ENCODE results near the gene RYR3. TPM values are rescaled to one million over a fixed set of nuclear protein-coding genes. Genes with fewer than 3 reads are reported as not detected.

Gene RYR3
- total and polyA plus RNA-seq, 4 donors, result 0.88 to 23.1 (median 13.8) TPM

GRCh38 chr15:33639051-33639450, 328.3 kb downstream of the RYR3 start:
- no peaks in the 10 kb centered on the region for H3K4me1 ChIP-seq (ENCODE audit: control insufficient read depth in 1 of 2, insufficient read depth in 2 of 2, low read length in 2 of 2)
- H3K9me3 ChIP-seq (ENCODE audit: control insufficient read depth, low read length), result no peaks in the 10 kb centered on the region
- ATAC-seq (ENCODE audit: low FRiP score), result no peak
- peaks cover 0 to 8% of the 10 kb centered on the region in 2 donors for H3K36me3 ChIP-seq (ENCODE audit: control insufficient read depth in 1 of 2, insufficient read depth in 2 of 2, low read length in 1 of 2)
- DNase-seq, result no peak
- 89 to 92% methylated on average over 4 of the region's 4 CpGs for WGBS, 2 donors
- H3K27me3 ChIP-seq (ENCODE audit: control insufficient read depth in 1 of 2, insufficient read depth in 2 of 2, low read length in 1 of 2), result no peaks in the 10 kb centered on the region
- H3K27ac ChIP-seq (ENCODE audit: low read depth in 1 of 2, low read length in 2 of 2), result no peak overlapping the region
- intact Hi-C loops (cut with DNase I), result loop anchor here in 1 of 2 donors (10.0 kb wide), 1 partner anchor 254 kb away; no protein-coding TSS in a partner anchor
- no peak overlapping the region for H3K4me3 ChIP-seq (ENCODE audit: low read length in 2 of 2)

- Histone ChIP-seq H3K27me3 (ENCODE audit: control insufficient read depth in 1 of 2, insufficient read depth in 2 of 2, low read length in 1 of 2) (no peaks in the 10 kb centered on the region), H3K4me1 (ENCODE audit: control insufficient read depth in 1 of 2, insufficient read depth in 2 of 2, low read length in 2 of 2) (no peaks in the 10 kb centered on the region), H3K4me3 (ENCODE audit: low read length in 2 of 2) (no peak overlapping the region), H3K9me3 (ENCODE audit: control insufficient read depth, low read length) (no peaks in the 10 kb centered on the region), H3K36me3 (ENCODE audit: control insufficient read depth in 1 of 2, insufficient read depth in 2 of 2, low read length in 1 of 2) (peaks cover 0 to 6% of the 10 kb centered on the region in 2 donors), H3K27ac (ENCODE audit: low read depth in 1 of 2, low read length in 2 of 2) (no peak overlapping the region)
- DNase-seq (no peak), ATAC-seq (ENCODE audit: low FRiP score) (no peak)
- WGBS, 2 donors, result 78 to 88% methylated on average over 4 of the region's 4 CpGs
- intact Hi-C loops (cut with DNase I), result loop anchor here in 1 of 2 donors (10.0 kb wide), 1 partner anchor 255 kb away; no protein-coding TSS in a partner anchor
Measured at GRCh38 chr15:33639456-33639855, 328.7 kb downstream of the RYR3 start.

- 40 to 50% methylated on average over 6 of the region's 6 CpGs for WGBS, 2 donors
- H3K27ac ChIP-seq (ENCODE audit: low read depth in 1 of 2, low read length in 2 of 2), result no peak overlapping the region
- no peaks in the 10 kb centered on the region for H3K27me3 ChIP-seq (ENCODE audit: control insufficient read depth in 1 of 2, insufficient read depth in 2 of 2, low read length in 1 of 2)
- ATAC-seq (ENCODE audit: low FRiP score) (no peak), DNase-seq (no peak)
- H3K4me3 ChIP-seq (ENCODE audit: low read length in 2 of 2), result no peak overlapping the region
- H3K36me3 ChIP-seq (ENCODE audit: control insufficient read depth in 1 of 2, insufficient read depth in 2 of 2, low read length in 1 of 2), result peaks cover 0 to 4% of the 10 kb centered on the region in 2 donors
- intact Hi-C loops (cut with DNase I), result loop anchor here in 1 of 2 donors (10.0 kb wide), 1 partner anchor 255 kb away; no protein-coding TSS in a partner anchor
- no peaks in the 10 kb centered on the region for H3K4me1 ChIP-seq (ENCODE audit: control insufficient read depth in 1 of 2, insufficient read depth in 2 of 2, low read length in 2 of 2)
- no peaks in the 10 kb centered on the region for H3K9me3 ChIP-seq (ENCODE audit: control insufficient read depth, low read length)
Measured at GRCh38 chr15:33639978-33640377, 329.2 kb downstream of the RYR3 start.

GRCh38 chr15:33641069-33641468, 330.3 kb downstream of the RYR3 start:
- Histone ChIP-seq H3K4me1 (ENCODE audit: control insufficient read depth in 1 of 2, insufficient read depth in 2 of 2, low read length in 2 of 2) (no peaks in the 10 kb centered on the region), H3K27ac (ENCODE audit: low read depth in 1 of 2, low read length in 2 of 2) (no peak overlapping the region), H3K27me3 (ENCODE audit: control insufficient read depth in 1 of 2, insufficient read depth in 2 of 2, low read length in 1 of 2) (no peaks in the 10 kb centered on the region), H3K36me3 (ENCODE audit: control insufficient read depth in 1 of 2, insufficient read depth in 2 of 2, low read length in 1 of 2) (peaks cover 0 to 2% of the 10 kb centered on the region in 2 donors), H3K9me3 (ENCODE audit: control insufficient read depth, low read length) (no peaks in the 10 kb centered on the region), H3K4me3 (ENCODE audit: low read length in 2 of 2) (no peak overlapping the region)
- 81 to 83% methylated on average over 4 of the region's 4 CpGs for WGBS, 2 donors
- intact Hi-C loops (cut with DNase I), result no loop called here
- ATAC-seq (ENCODE audit: low FRiP score), result no peak
- no peak for DNase-seq

- Histone ChIP-seq H3K27me3 (ENCODE audit: control insufficient read depth in 1 of 2, insufficient read depth in 2 of 2, low read length in 1 of 2) (no peaks in the 10 kb centered on the region), H3K9me3 (ENCODE audit: control insufficient read depth, low read length) (no peaks in the 10 kb centered on the region), H3K27ac (ENCODE audit: low read depth in 1 of 2, low read length in 2 of 2) (no peak overlapping the region), H3K4me3 (ENCODE audit: low read length in 2 of 2) (no peak overlapping the region), H3K4me1 (ENCODE audit: control insufficient read depth in 1 of 2, insufficient read depth in 2 of 2, low read length in 2 of 2) (no peaks in the 10 kb centered on the region), H3K36me3 (ENCODE audit: control insufficient read depth in 1 of 2, insufficient read depth in 2 of 2, low read length in 1 of 2) (peaks cover 0 to 2% of the 10 kb centered on the region in 2 donors)
- intact Hi-C loops (cut with DNase I), result no loop called here
- ATAC-seq (ENCODE audit: low FRiP score) (no peak), DNase-seq (no peak)
- 84 to 90% methylated on average over 9 of the region's 9 CpGs for WGBS, 2 donors
Measured at GRCh38 chr15:33644304-33644703, 333.5 kb downstream of the RYR3 start.

GRCh38 chr15:33646744-33647143, 336.0 kb downstream of the RYR3 start:
- intact Hi-C loops (cut with DNase I), result no loop called here
- H3K27me3 ChIP-seq (ENCODE audit: control insufficient read depth in 1 of 2, insufficient read depth in 2 of 2, low read length in 1 of 2), result no peaks in the 10 kb centered on the region
- ATAC-seq (ENCODE audit: low FRiP score) (no peak), DNase-seq (no peak)
- H3K4me3 ChIP-seq (ENCODE audit: low read length in 2 of 2), result no peak overlapping the region
- no peaks in the 10 kb centered on the region for H3K4me1 ChIP-seq (ENCODE audit: control insufficient read depth in 1 of 2, insufficient read depth in 2 of 2, low read length in 2 of 2)
- H3K9me3 ChIP-seq (ENCODE audit: control insufficient read depth, low read length), result no peaks in the 10 kb centered on the region
- 43 to 66% methylated on average over 1 of the region's 1 CpG for WGBS, 2 donors
- H3K27ac ChIP-seq (ENCODE audit: low read depth in 1 of 2, low read length in 2 of 2), result no peak overlapping the region
- peaks cover 0 to 2% of the 10 kb centered on the region in 2 donors for H3K36me3 ChIP-seq (ENCODE audit: control insufficient read depth in 1 of 2, insufficient read depth in 2 of 2, low read length in 1 of 2)

- ATAC-seq (ENCODE audit: low FRiP score) (no peak), DNase-seq (no peak)
- Histone ChIP-seq H3K27me3 (ENCODE audit: control insufficient read depth in 1 of 2, insufficient read depth in 2 of 2, low read length in 1 of 2) (no peaks in the 10 kb centered on the region), H3K4me3 (ENCODE audit: low read length in 2 of 2) (no peak overlapping the region), H3K36me3 (ENCODE audit: control insufficient read depth in 1 of 2, insufficient read depth in 2 of 2, low read length in 1 of 2) (peaks cover 0 to 2% of the 10 kb centered on the region in 2 donors), H3K9me3 (ENCODE audit: control insufficient read depth, low read length) (no peaks in the 10 kb centered on the region), H3K27ac (ENCODE audit: low read depth in 1 of 2, low read length in 2 of 2) (no peak overlapping the region), H3K4me1 (ENCODE audit: control insufficient read depth in 1 of 2, insufficient read depth in 2 of 2, low read length in 2 of 2) (no peaks in the 10 kb centered on the region)
- intact Hi-C loops (cut with DNase I), result no loop called here
- WGBS, 2 donors, result 86% methylated on average over 9 of the region's 9 CpGs
Measured at GRCh38 chr15:33649217-33649933, 338.6 kb downstream of the RYR3 start.

GRCh38 chr15:33654860-33655259, 344.1 kb downstream of the RYR3 start:
- WGBS, 2 donors, result 65% methylated on average over 3 of the region's 3 CpGs
- no peak for DNase-seq
- no peak for ATAC-seq (ENCODE audit: low FRiP score)

GRCh38 chr15:33655488-33655887, 344.7 kb downstream of the RYR3 start:
- Histone ChIP-seq H3K27ac (ENCODE audit: low read depth in 1 of 2, low read length in 2 of 2) (no peak overlapping the region), H3K4me1 (ENCODE audit: control insufficient read depth in 1 of 2, insufficient read depth in 2 of 2, low read length in 2 of 2) (no peaks in the 10 kb centered on the region), H3K27me3 (ENCODE audit: control insufficient read depth in 1 of 2, insufficient read depth in 2 of 2, low read length in 1 of 2) (no peaks in the 10 kb centered on the region), H3K4me3 (ENCODE audit: low read length in 2 of 2) (no peak overlapping the region), H3K9me3 (ENCODE audit: control insufficient read depth, low read length) (no peaks in the 10 kb centered on the region), H3K36me3 (ENCODE audit: control insufficient read depth in 1 of 2, insufficient read depth in 2 of 2, low read length in 1 of 2) (no peaks in the 10 kb centered on the region)
- no peak for DNase-seq
- 51 to 60% methylated on average over 5 of the region's 5 CpGs for WGBS, 2 donors
- intact Hi-C loops (cut with DNase I), result no loop called here
- ATAC-seq (ENCODE audit: low FRiP score), result no peak

More at GRCh38 chr15:33654860-33655259, 344.1 kb downstream of the RYR3 start:
- H3K4me3 ChIP-seq (ENCODE audit: low read length in 2 of 2), result no peak overlapping the region
- H3K9me3 ChIP-seq (ENCODE audit: control insufficient read depth, low read length), result no peaks in the 10 kb centered on the region
- H3K36me3 ChIP-seq (ENCODE audit: control insufficient read depth in 1 of 2, insufficient read depth in 2 of 2, low read length in 1 of 2), result no peaks in the 10 kb centered on the region
- H3K27me3 ChIP-seq (ENCODE audit: control insufficient read depth in 1 of 2, insufficient read depth in 2 of 2, low read length in 1 of 2), result no peaks in the 10 kb centered on the region
- no peaks in the 10 kb centered on the region for H3K4me1 ChIP-seq (ENCODE audit: control insufficient read depth in 1 of 2, insufficient read depth in 2 of 2, low read length in 2 of 2)
- H3K27ac ChIP-seq (ENCODE audit: low read depth in 1 of 2, low read length in 2 of 2), result no peak overlapping the region
- intact Hi-C loops (cut with DNase I), result no loop called here

Measured in aorta (tissue), 5 donors.